ENCODE measurements around the gene PDPK1.
A peak's percentile ranks its signal among the peaks of the same experiment; 100 is the strongest.

The PDPK1 gene

GRCh38 chr16:2507665-2508064, 30.2 kb upstream of the PDPK1 start:
- DNase-seq = no peak

GRCh38 chr16:2508722-2509400, 29.0 kb upstream of the PDPK1 start:
- no peak for DNase-seq

GRCh38 chr16:2511128-2511800, 26.6 kb upstream of the PDPK1 start:
- no peak for DNase-seq

DNA sequence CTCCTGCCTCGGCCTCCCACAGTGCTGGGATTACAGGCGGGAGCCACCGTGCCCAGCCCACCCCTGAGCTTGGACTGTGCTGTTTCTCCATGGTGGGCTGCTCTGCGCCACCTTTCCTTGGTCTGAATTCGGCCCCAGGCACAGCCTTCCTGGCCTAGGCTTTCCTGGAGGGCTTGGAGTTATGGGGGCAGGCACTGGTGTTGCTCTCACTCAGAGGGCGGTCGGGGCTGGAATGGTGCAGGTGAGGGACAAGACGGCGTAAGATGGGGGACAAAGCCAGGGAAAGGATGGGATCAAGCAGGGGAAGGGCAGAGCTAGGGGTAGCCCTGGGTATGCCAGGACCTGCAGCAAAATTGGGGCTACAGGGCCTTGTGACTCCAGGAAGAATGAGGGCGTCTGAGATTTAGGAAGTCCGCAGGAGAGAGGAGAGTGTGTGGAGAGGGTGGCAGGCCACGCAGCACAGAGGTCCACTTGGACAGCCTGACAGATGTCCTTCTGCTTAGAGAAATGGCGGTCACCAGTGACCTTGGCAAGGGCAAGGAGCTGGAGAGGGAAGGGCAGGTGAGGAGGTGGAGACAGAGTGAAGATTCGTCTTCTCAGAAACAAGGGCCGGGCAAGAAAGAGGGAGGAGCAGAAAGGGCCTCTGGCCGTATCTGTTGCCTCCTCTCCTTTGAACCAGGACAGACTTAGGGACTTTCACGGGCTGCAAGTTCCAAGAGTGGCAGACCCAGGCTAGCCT, 25.7 kb upstream of the PDPK1 start:
- no peak for DNase-seq

DNA sequence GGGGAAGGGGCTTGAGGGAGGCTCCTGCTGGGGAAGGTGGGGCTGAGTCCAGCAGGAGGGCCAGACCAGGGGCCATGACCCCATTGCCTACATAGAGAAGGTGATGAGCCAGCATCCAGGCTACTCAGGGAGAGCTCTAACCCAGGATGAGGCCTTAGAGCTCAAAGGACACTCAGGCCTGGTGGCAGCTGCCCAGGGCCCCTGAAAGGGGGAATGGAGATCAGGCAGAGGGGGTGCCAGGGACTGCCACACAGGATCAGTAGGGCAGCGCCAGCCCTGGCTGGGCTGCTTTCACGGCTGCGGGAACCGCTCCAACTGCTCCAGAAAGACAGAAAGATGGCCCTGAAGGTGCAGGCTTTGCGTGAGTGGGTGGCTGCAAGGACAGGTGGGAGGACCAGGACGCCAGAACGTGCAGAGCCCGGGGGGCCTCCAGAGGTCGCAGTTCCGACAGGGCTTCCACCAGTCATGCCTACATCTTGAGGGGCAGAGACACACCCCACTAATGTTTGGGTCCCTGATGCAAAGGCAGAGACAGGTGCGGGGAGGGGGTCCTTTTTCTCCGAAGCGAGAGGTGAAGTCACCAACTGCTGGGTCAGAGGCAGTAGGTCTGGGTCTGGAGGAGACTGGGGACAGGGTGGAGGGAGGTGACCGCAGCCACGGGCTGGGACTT, 25.0 kb upstream of the PDPK1 start:
- no peak for DNase-seq

GRCh38 chr16:2513405-2514332, 24.2 kb upstream of the PDPK1 start, which contains the start of gene ATP6V0C:
Gene ATP6V0C (plus strand): TSS chr16:2513952. CDS start chr16:2514104, 152 bp downstream.
- DNase-seq = peak; percentile 87

- no peak for DNase-seq
These were observed 23.3 kb upstream of the PDPK1 start for GRCh38 chr16:2514333-2515179.

GRCh38 chr16:2515180-2515851, 22.5 kb upstream of the PDPK1 start:
- no peak for DNase-seq

DNA sequence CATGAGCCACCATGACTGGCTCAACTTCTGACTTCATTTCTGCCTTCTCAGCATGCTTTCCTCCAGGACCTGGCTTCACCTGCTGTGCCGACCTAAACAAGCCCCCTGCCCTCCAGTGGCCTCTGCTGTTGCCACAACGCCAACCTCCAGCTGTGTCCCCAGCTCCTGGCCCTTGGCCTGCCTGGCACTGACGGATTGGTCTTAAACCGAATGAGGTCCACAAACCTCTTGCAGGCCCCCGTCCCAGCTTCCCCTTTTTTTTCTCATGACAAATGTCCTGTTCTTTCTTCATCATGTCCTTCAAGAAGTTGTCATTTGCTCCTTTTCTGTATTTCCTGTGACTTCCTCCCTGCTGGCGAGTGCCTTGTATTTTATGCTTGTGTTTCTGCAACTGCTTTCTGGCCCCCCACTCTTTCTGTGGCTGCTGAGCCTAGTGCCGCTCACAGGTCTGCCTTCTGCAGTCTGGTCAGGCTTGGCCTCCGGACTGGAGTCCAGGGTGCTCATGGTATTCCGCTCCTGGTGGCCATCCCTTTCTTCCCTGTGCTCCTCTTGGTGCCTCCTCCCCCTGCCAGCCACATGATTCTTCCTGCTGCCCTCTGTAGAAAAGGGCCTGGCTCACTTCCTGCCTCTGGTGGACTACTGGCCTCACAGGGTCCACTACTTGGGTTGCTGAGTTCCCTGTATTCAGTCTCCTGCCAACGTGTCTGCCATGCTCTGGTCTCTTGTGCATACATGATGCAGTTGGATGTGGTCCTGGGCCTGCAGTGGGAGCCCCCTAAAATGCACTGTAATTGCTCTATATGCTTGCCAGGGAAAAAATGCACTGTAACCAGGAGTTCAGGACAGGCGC, 21.2 kb upstream of the PDPK1 start:
- no peak for DNase-seq

DNA sequence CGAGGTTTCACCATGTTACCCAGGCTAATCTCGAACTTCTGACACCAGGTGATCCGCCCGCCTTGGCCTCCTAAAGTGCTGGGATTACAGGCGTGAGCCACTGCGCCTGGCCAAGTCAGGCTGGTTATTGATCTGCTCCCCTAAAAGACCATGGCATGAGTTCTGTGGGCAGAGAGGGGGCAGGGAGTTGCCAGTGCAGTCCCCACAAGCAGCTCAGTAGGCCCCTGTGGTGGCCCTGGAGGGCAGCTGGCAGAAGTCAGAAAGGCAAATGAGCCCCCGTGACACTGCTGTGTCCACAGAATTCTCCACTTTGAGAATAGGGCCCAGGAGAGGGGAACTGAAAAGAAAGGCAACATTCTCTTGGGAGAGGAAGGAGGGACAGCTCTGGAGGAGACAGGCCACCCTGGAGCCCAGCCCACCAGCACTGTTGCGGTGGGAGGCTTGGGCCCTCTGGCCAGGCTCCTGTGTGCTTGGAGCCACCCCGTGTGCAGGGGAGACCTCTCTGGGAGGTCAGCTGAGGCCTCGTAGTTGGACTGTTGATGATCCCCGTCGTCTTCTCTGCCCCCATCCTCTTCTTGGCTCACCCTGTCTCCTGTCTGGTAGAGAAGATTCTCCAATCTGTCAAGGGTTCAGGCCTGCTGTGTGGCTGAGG, 19.7 kb upstream of the PDPK1 start:
- DNase-seq = no peak

DNA sequence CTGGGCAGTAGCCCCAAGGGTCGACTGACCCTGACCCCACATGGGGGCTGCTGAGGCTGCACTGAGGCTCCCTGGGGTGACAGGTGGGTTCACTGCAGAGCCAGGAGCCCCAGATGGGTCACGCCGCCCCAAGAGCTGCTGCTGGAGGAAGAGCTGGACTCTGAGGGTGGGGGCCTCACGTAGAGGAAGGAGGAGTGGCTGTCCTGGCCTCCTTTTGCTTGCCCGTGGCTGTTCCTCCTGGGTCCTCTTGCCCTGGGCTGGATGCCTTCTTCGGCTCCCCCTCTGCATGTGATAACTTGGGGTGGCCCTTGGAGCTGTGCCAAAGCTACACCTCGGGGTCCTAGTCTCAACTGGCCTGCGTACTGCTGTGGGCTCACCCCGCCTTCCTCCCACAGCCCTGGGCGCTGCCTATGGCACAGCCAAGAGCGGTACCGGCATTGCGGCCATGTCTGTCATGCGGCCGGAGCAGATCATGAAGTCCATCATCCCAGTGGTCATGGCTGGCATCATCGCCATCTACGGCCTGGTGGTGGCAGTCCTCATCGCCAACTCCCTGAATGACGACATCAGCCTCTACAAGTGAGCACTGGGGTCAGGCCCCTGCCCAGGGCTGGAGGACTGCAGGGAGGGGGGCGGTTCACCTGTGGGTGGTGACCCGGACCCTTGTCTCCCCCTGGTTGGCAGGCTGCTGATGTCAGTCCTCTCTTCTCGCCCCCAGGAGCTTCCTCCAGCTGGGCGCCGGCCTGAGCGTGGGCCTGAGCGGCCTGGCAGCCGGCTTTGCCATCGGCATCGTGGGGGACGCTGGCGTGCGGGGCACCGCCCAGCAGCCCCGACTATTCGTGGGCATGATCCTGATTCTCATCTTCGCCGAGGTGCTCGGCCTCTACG, 18.8 kb upstream of the PDPK1 start:
- no peak for DNase-seq

GRCh38 chr16:2519711-2520080, 18.1 kb upstream of the PDPK1 start:
- DNase-seq = no peak

DNA sequence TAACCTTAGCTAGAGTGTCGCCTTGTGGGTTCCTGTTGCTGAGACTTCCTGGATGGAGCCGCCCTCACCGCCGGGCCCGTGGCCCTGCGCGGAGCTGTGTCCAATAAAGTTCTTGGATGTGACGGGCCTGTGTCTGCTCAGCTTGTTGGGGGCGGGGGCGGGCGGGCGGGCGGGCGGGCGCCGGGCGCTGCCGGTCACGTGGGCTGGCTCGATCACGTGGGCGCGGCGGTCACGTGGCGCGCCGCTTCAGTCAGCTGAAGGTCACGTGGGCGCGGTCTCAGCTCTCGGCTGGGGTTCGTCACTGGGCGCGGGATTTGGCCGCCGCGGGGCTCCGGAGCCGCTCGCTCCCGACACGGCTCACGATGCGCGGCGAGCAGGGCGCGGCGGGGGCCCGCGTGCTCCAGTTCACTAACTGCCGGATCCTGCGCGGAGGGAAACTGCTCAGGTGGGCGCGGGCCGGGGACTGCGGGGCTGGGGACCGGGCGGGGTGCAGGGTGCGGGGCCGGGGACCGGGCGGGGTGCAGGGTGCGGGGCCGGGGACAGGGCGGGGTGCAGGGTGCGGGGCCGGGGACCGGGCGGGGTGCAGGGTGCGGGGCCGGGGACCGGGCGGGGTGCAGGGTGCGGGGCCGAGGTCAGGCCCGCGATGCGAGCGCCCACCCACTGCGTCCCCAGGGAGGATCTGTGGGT, 17.6 kb upstream of the PDPK1 start, which contains the start of gene AMDHD2:
AMDHD2 (plus strand) TSS at position 275 of the 687 bp plus-strand sequence; CDS start at position 363, 88 bp downstream.
- peak; percentile 94 for DNase-seq

- DNase-seq = no peak
These were observed 16.9 kb upstream of the PDPK1 start for GRCh38 chr16:2520784-2521531.

DNA sequence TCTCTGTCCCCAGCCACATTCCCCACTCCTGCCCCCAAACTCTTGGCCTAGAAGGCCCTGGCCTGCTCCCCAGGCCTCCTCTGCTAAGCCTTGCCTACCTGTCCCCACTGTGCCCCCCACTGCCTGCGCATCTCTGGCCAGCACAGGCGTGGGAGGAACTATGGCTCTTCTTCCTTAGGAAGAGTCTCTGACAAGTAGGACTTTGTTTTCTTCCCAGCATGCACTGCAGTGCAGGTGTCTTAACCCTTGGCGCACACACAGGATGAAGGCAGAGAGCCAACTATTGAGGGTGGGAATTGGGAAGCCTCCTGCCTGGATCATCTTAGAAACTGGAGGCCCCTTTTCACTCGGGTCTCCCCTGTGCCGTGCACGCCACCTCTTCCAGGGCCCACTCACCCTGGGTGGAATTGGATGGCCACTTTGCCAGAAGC, 14.0 kb upstream of the PDPK1 start:
- DNase-seq = no peak

DNA sequence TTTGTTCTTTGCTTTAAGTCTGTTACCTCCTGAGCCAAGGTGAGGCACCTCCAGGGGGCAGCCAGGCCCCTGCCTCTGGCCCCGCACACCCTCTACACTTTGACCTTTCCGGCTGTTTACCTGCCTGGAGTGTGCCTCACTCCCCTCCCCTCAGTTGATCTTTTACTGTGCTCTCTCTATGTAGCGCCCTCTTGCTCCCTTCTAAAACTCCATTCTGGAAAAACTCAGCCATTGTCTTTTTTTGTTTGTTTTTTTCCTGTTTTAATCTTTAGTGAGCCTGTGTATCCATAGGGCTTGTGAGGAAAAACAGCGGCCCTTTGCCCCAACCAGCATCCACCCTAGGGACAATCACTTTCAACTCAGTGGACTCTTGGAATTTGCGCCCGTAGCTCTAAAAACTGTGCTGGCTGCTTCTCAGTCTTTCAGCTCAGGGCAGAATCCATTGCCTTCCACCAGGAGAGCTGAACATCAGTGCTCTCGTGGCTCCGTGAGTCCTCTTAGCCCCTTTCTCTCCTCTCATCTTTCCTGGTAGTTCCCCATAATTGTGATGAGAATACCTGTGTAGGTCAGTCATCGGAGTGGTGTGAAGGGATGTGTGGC, 13.4 kb upstream of the PDPK1 start:
- no peak for DNase-seq
